ENCODE results near the gene PELI2.

DNA sequence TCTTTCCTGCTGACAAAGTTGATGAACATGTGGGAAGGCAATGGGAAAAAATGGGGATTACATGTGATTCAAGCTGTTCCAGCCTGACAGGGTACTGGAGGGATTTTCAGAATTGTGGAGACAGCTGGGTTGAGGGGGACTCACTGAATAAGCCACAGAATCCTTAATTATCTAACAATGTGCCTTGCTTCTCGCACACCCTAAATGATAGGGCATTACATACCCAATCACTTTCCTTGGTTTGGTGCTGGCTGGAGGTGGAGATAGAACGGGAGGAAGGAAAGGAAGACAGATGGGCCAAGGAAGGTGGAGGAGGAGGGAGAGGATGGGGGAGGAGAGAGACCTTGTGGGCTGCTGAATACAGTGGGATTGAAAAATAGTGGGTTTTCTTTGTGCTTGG lies 20.7 kb downstream of the PELI2 start:
- TF ChIP-seq, protein P1, sequence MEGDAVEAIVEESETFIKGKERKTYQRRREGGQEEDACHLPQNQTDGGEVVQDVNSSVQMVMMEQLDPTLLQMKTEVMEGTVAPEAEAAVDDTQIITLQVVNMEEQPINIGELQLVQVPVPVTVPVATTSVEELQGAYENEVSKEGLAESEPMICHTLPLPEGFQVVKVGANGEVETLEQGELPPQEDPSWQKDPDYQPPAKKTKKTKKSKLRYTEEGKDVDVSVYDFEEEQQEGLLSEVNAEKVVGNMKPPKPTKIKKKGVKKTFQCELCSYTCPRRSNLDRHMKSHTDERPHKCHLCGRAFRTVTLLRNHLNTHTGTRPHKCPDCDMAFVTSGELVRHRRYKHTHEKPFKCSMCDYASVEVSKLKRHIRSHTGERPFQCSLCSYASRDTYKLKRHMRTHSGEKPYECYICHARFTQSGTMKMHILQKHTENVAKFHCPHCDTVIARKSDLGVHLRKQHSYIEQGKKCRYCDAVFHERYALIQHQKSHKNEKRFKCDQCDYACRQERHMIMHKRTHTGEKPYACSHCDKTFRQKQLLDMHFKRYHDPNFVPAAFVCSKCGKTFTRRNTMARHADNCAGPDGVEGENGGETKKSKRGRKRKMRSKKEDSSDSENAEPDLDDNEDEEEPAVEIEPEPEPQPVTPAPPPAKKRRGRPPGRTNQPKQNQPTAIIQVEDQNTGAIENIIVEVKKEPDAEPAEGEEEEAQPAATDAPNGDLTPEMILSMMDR (conservative IDR thresholded peaks at IDR 0.05 in 1 of 2, IDR thresholded peaks at IDR 0.05 in 1 of 2; ENCODE audit: low read depth in 1 of 2, low read length in 2 of 2): no peak
- TF ChIP-seq EZH2 (IDR thresholded peaks at IDR 0.05; ENCODE audit: low read length, missing control alignments): no peak
